Measurements from ENCODE around the gene PIAS3.

DNA sequence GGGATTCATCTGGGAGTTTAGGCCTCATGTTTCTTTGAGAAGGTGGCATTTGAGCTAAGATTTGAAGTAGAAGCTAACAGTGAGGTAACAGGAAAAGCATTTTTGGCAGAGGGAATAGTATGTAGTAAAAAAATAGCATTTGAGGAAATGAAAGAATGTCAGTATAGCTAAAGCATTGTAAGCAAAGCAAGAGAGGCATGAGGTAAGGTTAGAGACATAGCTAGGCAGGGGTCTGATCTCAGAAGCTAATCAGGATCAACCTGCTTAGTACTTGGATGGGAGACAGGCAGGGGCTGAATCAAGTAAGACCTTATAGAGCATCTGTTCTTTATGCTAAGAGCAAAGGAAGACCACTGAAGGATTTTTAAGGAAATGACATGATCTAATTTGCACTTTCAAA is 30.9 kb downstream of the PIAS3 start:
- TF ChIP-seq POLR2A (IDR thresholded peaks at IDR 0.05), result no peak
- TF ChIP-seq, protein P1, sequence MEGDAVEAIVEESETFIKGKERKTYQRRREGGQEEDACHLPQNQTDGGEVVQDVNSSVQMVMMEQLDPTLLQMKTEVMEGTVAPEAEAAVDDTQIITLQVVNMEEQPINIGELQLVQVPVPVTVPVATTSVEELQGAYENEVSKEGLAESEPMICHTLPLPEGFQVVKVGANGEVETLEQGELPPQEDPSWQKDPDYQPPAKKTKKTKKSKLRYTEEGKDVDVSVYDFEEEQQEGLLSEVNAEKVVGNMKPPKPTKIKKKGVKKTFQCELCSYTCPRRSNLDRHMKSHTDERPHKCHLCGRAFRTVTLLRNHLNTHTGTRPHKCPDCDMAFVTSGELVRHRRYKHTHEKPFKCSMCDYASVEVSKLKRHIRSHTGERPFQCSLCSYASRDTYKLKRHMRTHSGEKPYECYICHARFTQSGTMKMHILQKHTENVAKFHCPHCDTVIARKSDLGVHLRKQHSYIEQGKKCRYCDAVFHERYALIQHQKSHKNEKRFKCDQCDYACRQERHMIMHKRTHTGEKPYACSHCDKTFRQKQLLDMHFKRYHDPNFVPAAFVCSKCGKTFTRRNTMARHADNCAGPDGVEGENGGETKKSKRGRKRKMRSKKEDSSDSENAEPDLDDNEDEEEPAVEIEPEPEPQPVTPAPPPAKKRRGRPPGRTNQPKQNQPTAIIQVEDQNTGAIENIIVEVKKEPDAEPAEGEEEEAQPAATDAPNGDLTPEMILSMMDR (IDR thresholded peaks at IDR 0.05), result no peak
- TF ChIP-seq POLR2AphosphoS5 (IDR thresholded peaks at IDR 0.05), result no peak

Data from upper lobe of left lung (tissue), 4 donors.